DMS79 (cell line): ENCODE measurements around the gene HIVEP3.

ENCODE experiments used
- DNase-seq: peaks from one replicate; lab custom pipeline; 2025; lab: John Stamatoyannopoulos, UW

The HIVEP3 gene

DNA sequence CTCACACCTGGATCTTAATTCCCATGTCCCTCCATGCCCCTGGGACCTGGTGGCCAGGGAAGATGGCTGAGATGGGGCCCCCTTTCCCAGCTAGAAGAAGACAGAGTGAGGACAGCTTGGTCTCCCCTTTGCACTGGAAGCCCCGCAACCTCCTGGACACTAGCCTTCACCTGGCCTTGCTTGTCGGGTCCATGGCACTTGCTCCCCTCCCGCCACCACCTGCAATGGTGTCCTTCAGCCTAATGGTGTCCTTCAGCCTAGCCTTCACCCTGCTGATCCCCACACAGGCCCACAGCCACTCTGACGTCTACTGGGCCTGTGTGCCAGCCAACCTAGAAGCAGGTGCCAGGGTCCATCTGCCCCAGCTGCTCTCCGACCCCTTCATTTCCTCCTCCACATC lies 388.3 kb downstream of the HIVEP3 start:
- no peak for DNase-seq

- DNase-seq, result no peak
These were observed 388.9 kb downstream of the HIVEP3 start for GRCh38 chr1:41529621-41530395.

- no peak for DNase-seq
These were observed 389.8 kb downstream of the HIVEP3 start for GRCh38 chr1:41528726-41529605.

DNA sequence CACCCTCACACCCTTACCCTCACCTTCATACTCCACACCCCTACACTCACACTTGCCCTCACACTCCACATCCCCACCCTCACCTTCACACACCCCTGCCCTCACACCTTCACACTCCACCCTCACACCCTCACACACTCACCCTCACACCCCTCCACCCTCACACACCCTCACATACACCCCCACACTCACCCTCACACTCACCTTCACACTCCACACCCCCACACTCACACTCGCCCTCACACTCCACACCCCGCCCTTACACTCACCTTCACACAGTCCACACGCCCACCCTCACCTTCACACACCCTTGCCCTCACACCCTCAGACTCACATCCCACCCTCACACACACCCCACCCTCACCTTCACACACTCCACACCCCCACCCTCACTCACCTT lies 390.6 kb downstream of the HIVEP3 start:
- no peak for DNase-seq

DNA sequence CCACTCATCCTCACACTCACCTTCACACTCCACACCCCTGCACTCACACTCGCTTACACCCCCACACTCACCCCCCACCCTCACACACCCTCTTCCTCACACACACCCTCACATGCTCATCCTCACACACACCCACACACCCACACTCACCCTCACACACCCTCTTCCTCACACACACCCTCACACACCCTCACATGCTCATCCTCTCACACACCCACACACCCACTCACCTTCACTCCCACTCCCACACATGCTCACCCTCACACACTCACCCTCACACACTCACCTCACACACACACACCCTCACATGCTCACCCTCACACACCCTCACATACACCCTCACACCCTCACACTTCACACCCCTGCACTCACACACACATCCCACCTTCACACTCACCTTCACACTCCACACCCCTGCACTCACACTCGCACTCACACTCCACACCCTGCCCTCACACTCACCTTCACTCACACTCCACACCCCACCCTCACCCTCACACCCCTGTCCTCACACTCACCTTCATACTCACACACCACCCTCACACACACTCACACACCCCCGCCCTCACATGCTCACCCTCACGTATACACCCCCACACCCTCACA lies 391.7 kb downstream of the HIVEP3 start:
- DNase-seq, result no peak

DNA sequence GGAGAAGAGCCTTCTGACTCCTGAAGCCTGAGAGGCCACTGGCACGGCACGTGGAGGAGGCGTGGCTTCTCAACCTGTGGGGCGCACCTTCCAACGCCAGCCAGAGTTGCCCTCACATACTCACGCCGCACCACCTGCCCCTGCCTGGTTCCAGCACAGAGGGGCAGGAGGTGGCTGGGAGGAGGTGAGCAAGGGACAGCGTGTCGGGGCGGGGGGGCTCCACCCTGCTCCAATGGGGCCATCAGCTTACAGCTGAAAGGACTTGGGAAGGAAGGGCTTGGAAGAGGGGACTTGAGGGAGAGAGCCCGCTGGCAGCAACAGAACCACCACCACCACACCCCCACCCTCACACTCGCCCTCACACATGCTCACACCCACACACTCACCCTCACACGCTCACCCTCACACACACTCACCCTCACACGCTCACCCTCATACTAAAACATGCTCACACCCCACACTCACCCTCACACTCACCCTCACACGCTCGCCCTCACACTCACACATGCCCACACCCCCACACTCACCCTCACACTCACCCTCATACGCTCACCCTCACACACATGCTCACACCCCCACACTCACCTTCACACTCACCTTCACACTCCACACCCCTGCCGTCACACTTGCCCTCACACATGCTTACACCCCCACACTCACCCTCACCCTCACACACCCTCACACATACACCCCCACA lies 392.7 kb downstream of the HIVEP3 start:
- peak; percentile 40 for DNase-seq

- no peak for DNase-seq
These were observed 393.7 kb downstream of the HIVEP3 start for GRCh38 chr1:41524676-41525675.

- DNase-seq, result no peak
These were observed 394.6 kb downstream of the HIVEP3 start for GRCh38 chr1:41523949-41524675.

DNA sequence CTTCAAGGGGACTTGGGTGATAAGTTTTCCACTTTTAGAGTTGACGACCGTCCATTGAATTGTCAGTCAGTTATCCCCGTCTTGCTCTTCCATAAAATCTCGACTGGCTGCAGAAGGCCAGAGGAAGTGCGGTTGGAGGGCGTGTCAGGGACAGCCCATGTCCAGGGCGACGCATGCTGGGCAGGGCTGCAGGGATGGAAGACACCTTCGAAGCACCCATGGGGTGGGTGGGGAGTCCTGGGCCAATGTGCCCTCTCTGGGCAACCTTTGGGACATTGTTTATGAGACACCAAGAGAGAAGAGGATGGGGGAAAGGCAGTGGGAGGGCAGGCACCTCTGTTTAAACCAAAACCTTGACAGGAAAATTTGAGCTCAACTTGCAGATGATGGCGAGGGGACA lies 395.7 kb downstream of the HIVEP3 start:
- DNase-seq, result no peak

DNA sequence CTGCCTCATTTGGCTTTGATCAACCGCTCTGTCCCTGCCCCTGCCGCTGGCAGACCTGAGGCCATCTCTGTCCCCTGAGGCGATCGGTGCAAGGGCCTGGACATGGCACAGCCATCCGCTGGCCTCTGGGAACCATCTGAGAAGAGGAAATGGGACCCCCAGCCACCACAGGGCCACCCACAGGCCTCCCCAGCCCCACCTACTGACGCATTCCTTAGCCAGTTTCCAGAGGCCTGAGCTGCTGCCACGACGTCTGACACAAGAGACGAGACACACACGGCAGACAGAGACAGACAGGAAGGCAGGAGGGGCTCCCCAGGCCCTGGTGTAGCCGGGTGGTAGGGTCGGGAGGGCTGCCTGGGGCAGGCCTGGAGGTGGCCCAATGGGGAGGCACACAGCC lies 397.0 kb downstream of the HIVEP3 start:
- no peak for DNase-seq

DNA sequence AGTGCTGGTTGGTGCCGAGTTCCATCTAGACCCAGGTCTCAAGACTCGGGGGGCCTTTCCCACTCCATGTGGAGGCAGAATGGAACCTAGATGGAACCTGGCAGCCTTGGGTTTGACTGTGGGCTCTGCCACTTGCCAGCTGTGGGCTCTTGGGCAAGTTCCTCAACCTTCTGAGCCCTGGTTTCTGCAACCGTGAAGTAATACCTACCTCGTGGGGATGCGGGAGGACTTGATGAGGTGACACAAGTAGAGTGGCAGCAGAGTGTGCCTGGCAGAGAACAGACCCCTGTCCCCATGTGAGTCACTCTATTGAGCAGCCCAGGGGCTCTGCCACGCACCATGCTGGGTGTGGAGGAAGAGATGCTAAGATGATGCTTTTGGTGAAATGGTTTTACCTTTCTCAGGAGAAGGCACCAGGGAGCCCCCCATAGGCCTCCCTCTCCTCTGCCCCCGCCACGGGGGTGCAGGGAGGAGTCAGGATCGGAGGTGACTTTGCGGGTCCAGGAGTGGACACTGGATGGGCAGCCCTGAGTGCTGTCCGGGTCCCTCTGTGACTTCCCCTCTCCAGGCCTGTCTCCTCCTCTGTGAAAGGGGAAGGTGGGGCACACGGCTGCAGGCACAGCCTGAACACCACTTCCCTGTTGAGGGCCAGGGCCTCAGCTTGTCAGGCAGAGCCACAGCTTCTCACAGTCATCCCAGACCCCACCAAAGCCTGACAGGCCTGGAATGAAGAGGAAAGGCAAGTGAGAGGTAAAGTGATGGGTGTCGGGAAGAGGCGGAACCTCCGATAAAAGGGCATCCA lies 397.6 kb downstream of the HIVEP3 start:
- DNase-seq, result no peak

DNA sequence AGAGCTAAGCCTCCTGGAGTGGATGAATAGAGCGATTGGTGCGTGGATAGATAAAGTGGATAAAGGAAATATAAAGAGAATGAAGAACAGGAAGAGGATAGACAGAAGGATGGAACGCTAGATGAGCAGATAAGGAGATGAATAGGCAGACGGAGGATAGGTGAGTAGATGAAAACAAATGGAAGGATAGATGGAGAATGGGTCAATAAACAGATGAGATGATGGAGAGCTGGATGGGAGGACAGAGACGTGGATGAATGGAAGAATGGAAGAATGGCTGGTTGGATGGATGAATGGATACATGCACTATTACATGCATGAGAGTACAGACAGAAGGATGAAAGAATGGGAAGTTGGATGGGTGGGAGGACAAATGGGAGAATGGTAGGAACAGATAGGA lies 399.1 kb downstream of the HIVEP3 start:
- DNase-seq, result no peak

DNA sequence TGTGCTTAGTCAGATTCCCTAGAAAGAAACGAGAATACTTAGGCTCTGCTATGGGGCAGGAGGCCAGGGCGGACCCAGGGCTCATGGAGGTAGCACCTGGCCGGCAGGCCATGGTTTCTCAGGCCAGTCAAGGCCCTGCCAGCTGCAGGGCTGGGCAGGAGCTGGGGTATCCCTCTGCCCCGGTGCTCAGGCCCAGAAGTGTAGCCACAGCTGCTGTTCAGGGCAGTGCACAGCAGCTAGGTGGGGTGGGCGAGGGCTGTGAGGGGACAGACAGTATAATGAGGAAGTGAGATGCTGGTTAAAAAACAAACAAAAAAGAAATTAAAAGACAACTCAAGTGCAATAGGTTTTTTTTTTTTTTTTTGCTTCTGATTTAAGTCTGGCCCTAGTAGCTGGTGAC lies 400.3 kb downstream of the HIVEP3 start:
- no peak for DNase-seq

- DNase-seq, result no peak
These were observed 401.7 kb downstream of the HIVEP3 start for GRCh38 chr1:41517062-41517438.

DNA sequence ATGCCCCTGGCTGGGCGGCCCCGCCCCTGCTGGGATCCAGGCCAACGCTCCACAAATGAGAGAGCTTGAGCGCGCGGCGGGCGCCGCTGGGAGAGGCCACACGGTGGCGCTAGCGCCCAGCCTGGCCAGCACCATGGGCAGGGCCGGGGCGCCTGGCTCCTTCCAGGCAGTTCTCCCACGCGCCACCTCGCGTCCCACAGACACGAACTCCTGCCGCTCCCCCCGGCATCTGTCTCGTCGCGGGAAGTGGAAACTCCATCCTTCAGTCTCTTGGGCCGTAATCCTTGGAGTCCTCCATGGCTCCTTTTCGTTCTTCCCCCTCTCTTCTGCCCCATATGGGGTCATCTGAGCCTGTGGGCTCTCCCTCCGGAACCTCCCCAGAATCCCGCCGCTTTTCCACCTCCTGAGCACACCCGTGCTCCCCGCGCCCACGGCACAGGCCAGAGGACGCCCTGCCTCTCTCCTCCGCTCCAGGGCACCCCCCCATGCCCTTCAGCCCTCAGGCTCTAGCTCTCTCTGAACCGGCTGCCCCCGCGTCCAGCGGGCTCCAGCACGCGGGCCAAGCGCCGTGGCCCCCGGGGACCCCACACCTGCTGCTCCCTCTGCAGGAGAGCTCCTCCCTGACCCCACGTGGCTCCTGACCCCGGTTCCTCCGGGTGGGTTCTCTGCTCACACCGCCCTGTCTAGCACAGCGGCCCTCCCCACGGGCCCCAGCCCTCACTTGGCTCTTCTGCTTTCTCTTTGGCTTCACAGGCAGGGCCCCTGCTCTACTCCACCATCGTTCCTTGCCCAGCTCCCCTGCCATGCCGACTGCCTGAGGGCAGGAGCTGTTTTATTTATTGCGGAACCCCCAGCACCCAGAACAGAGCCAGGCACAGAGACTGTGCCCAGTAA lies 402.3 kb downstream of the HIVEP3 start:
- peak; percentile 61 for DNase-seq

DNA sequence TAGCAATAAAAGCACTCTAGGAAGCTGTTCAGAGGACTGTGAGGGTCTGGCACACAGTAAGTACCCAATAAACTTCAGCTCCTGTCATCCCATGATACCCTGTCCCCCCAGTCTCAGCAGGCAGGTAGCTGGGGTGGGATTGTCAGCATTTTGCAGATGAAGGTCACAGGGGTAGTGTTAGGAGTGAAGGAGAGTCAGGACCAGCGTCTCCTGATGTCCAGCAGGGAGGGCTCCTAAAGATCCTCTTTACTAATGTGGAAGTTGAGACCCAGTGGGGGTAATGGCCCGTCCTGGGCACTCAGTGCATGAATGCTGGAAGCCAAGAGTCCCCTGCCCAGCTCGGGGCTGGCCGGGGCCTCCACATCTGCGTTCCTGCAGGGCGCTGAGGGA lies 402.9 kb downstream of the HIVEP3 start:
- DNase-seq, result no peak

- DNase-seq, result no peak
These were observed 403.5 kb downstream of the HIVEP3 start for GRCh38 chr1:41515131-41515678.

DNA sequence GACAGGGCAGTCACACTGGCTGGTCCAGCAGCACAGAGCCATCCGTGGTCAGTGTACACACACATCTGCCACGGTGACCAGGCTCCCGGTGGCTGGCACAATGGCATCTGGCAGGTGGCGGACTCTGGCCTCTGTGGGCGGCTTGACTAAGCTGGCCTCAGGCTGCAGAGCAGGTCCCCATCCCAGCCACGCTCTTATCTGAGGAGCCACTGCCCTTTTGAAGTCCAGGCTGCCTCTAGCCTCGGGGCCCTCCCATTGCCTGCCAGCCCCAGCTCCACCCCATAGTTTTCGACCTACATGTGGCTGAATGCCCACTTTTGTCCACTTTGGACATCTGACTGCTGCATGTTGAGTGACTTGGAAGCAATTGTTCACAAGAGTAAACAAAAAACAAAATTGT lies 404.3 kb downstream of the HIVEP3 start:
- DNase-seq, result no peak
